ENCODE data around the gene PHKB. TPM values are rescaled to one million over a fixed set of nuclear protein-coding genes. Genes with fewer than 3 reads are reported as not detected.
"Not testable (repeated sequence)": the region's sequence is repeated elsewhere in the genome, so short reads cannot be mapped to it uniquely, and the experiment has no call there.

The PHKB gene
- polyA plus RNA-seq, 10 donors, result 49.6 to 64.7 (median 55.2) TPM

DNA sequence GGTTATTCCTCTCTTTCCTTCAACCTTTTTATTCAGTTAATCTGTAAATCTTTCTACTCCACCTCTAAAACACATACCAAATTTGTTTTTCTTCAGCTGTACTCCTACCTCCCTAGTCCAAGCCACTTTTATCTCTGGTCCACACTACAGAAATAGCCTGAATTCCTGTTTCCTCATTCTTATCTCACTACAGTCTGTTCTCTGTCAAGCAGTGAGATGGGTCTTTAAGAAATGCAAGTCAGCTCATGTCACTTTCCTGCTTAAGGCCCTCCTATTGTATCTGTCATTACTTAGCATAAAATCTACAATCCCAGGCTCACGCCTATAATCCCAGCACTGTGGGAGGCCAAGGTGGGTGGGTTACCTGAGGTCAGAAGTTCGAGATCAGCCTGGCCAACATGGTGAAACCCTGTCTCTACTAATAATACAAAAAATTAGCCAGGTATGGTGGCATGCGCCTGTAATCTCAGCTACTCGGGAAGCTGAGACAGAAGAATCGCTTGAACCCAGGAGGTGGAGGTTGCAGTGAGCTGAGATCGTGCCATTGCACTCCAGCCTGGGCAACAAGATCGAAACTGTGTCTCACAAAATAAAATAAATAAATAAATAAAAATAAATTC is 7.0 kb downstream of the PHKB start:
- not testable (repeated sequence) for DNase-seq

DNA sequence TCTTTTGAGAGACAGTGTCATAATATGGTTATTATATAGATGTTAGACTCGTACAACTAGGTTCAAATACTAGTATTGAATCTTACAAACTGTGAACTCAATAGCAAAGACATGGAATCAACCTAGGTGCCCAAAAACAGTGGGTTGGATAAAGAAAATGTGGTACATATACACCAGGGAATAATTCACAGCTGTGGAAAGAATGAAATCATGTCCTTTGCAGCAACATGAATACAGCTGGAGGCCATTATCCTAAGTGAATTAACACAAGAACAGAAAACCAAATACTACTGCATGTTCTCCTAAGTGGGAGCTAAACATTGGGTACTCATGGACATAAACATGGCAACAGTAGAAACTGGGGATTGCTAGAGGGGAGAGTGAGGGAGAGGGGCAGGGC is 8.1 kb downstream of the PHKB start:
- DNase-seq, result peak in 1 of 3 donors; percentile 12

- DNase-seq, result no peak
Measured at GRCh38 chr16:47470211-47470610, 9.1 kb downstream of the PHKB start.

- no peak for DNase-seq
Measured at GRCh38 chr16:47470810-47471209, 9.7 kb downstream of the PHKB start.

DNA sequence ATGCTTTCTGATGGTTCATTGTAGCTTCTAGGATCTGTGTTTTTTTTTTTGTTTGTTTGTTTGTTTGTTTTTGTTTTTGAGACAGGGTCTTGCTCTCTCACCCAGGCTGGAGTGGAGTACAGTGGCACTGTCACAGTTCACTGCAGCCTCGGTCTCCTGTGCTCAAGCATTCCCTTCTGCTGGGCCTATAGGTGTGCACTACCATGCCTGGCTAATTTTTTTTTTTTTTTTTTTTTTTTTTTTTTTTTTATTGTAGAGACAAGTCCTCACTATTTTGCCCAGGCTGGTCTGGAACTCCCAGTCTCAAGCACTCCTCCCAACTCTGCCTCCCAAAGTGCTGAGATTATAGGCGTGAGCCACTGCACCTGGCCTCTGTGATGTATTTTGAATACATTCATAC is 11.9 kb downstream of the PHKB start:
- not testable (repeated sequence) for DNase-seq

GRCh38 chr16:47473792-47474191 is 12.7 kb downstream of the PHKB start:
- DNase-seq, result no peak

GRCh38 chr16:47475786-47476185 is 14.7 kb downstream of the PHKB start:
- no peak for DNase-seq

DNA sequence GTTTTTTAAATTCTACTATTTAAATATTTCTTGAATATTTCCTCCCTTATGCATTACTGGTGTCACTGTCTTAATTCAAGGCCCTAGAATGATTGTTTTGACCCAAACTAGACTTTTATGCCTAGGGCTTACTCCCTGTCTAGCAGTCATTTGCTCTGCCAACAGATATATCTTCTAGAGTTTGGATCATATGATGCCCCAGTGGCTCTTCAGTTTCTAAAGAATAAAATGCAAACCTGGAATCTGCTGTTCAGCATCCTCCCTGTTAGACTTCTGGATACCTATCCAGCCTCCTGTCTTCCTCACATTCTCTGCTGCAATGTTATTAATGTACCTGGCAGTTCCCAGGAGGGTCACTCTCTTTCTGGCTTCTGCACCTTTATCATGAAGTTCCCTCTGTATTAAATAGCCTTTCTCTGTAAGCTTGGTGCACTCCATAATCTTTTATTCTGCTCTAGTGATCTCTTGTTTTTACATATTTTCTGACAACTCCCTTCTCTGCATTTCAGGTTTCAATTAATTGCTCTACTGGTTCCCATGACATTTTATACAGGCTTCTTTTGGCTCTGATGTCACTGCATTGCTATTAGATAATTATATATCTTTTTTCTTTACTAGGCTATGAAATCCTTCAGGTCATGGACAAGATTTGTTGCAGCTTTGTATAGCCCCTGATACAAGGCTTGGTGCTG is 15.7 kb downstream of the PHKB start:
- DNase-seq, result no peak

DNA sequence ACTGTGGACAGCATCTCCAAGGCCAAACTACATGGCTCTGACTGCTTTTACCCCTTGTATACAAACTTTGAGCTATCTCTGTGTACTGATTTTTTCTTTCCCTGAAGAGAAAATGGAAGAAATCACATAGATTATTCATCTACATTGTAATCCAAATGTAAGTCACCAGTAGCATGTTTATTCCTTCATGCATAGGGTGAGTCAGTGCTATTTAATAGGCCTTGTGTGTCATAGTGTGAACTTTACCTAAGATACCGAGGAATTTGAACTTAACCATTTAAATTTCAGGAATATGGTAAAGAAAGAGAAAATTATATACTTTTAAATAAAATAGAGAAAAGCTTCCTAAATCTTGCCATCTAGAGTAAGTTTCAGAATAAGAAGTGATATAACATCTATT is 16.5 kb downstream of the PHKB start:
- no peak for DNase-seq

DNA sequence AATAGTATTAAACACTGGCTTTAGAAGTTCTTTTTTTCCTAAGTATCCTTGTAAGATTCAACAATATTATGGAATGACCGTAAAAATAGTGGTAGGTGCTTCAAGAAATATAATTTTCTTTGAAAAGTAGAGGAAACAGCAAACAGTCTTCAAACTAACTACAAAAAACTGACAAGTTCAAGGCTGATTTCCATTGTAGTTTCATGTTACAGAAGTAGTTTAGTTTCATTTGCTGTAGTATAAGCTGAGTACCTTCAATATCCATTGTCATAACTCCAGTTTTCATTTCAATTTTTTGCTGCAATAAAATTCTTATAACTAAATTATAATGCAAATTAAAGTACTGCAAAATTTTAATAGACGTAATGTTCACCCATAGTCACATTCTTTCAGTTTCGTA is 19.3 kb downstream of the PHKB start:
- no peak for DNase-seq

DNA sequence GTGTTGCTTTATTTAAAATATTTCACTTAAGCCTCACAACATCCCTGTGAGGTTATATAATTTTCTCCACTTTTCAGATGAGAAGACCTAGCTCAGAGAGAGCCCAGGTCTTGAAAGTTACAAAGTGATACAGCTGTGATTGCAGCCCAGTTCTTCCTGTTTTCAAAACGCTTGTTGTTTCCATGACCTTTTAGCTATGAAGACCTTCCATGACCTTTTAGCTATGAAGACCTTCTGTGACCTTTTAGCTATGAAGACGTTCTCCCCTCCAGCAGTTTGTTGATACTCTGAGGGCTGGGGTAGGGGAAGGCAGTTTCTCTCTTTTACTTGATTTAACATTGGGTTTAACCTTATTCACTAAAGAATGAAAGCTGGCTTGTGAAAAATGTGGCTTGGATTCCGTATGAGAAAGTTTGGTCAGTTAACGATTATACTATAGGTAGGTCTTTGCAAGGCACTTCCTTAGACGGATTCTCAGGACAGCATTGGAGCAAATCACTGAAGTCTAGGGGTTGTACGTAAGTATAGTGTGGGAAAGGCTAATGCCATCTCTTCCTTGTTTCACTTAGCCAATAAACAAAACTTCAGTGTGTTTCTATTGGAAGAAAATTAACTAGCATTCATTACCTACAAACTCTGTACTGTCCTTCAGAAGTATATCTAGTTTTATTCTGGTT is 20.7 kb downstream of the PHKB start:
- no peak for DNase-seq

GRCh38 chr16:47483616-47484015 is 22.5 kb downstream of the PHKB start:
- no peak for DNase-seq

DNA sequence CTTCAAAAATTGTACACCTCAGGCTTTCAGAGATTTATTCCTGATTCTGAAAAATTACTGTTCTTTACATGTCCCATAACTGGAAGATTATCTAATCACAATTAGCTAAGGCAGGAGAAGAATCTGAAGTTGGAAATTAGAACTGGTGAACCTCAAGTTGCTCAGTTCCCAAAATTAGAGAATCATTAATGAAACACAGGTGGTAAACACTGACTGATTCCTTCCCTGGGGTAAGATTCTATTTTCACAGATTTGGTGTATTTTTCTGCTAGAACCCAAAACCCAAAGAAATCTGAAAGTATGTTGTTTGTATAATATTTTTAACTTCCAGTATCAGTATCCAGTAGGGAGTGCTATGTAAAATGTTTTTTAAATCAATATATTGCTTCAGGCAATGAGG is 25.7 kb downstream of the PHKB start:
- DNase-seq, result no peak

DNA sequence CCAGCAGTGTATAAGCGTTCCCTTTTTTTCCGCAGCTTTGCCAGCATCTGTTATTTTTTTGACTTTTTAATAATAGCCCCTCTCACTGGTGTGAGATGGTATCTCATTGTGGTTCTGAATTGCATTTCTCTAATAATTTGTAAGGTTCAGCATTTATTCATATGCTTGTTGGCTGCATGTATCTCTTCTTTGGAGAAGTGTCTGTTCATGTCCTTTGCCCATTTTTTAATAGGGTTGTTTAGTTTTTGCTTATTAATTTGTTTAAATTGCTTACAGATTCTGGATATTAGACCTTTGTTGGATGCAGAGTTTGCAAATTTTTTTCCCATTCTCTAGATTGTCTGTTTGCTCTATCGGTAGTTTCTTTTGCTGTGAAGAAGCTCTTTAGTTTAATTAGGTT is 26.9 kb downstream of the PHKB start:
- DNase-seq, result no peak

GRCh38 chr16:47490471-47490870 is 29.3 kb downstream of the PHKB start:
- no peak for DNase-seq

- DNase-seq, result no peak
Measured at GRCh38 chr16:47492036-47492427, 30.9 kb downstream of the PHKB start.

DNA sequence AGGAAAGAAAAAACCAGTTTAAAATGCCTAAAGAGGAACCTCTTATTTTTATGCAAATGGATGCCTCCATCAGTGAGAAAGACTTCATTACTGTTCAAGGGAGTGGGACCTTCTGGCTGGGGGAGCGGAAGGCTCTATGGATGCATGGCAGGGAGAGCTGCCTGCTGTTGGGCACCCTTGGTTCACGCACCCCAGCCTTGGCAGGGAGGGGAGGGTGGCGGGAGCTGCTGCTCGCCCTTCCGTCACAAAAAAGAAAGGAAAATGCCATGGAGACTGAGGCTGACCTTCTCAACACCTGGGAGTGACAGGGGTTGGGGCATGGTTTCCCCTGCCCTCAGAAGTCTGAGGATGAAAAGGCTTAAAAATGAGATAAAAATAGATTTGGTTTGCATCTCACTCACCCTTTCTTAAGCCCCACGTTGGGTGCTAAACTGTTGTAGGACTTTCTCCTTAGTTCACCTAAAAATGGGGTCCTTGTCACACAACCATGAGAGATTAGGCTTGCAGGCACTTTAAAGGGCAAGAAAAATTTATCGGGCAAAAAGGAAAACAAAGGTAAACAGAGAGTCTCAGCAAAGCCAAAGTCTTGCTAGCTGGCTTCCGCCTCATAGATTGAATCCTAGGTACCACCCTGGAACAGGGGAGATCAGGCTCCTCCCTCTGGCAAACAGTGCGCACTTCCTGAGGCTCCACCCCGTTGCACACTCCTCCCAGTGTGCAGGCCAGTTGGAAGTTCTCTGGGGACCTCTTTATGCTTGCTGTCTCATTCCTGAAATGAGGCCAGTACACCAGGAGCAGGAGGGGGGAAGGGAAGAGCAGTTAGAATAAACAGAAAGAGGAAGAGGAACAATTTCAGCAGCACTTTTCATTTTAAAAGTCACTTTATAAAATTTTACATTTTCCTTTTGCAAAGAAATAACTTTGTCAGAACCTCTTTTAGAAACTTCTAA is 31.6 kb downstream of the PHKB start:
- peak; percentile 24 to 34 (median 33) for DNase-seq

GRCh38 chr16:47493381-47494337 is 32.5 kb downstream of the PHKB start:
- DNase-seq, result no peak

- no peak for DNase-seq
Measured at GRCh38 chr16:47499080-47499699, 38.1 kb downstream of the PHKB start.

GRCh38 chr16:47499700-47500264 is 38.7 kb downstream of the PHKB start:
- DNase-seq, result no peak
